K562 (cell line): ENCODE measurements around the gene HS2ST1. TPM values are rescaled to one million over a fixed set of nuclear protein-coding genes. Genes with fewer than 3 reads are reported as not detected.

Experiments
- ATF7 ChIP-seq: fragments of 450-650 bp; IDR thresholded peaks from 2 replicates; pipeline ENCODE4 v1.7.1; 2014; ENCODE audit warnings: mild to moderate bottlenecking, moderate library complexity
- HINFP ChIP-seq: fragments of 450-650 bp; conservative IDR thresholded peaks from 2 replicates; pipeline ENCODE4 v1.6.1; 2016; ENCODE audit warnings: missing genetic modification characterization, low read depth, mild to moderate bottlenecking, control low read depth, missing compliant biosample characterization
- KAT2B ChIP-seq: IDR thresholded peaks from one replicate; pipeline ENCODE4 v1.6.1; 2012; ENCODE audit warnings: low read depth, mild to moderate bottlenecking, control low read depth, inconsistent platforms, low read length, moderate library complexity
- MYBL2 ChIP-seq, 2 experiments: fragments of 450-650 bp in 1 of 2; sonication (generic) in 1 of 2; formaldehyde crosslinking in 1 of 2; IDR thresholded peaks; 2 replicates each; pipeline versions ENCODE4 v1.6.1 to v1.8.1; 2017 to 2022; ENCODE audit warnings: borderline replicate concordance in 1 of 2, inconsistent platforms in 1 of 2, low read depth in 1 of 2, mild to moderate bottlenecking in 1 of 2, missing genetic modification reagents in 1 of 2, moderate library complexity in 1 of 2
- NFYB ChIP-seq: IDR thresholded peaks from 2 replicates; pipeline ENCODE4 v1.6.1; 2011; ENCODE audit warnings: mild to moderate bottlenecking, moderate library complexity; ENCODE audit not compliant: insufficient read length; ENCODE audit errors: extremely low read depth
- NKRF ChIP-seq: fragments of 450-650 bp; IDR thresholded peaks from 2 replicates; pipeline ENCODE4 v1.6.1; 2016; ENCODE audit warnings: borderline replicate concordance
- REST ChIP-seq, 2 experiments: fragments of 450-650 bp; formaldehyde crosslinking in 1 of 2; IDR thresholded peaks; 2 replicates each; pipeline versions ENCODE4 v1.4.0 to v1.6.1; 2014 to 2020; ENCODE audit warnings: mild to moderate bottlenecking in 2 of 2, borderline replicate concordance in 1 of 2, low read depth in 1 of 2
- TFAP4 ChIP-seq: sonication (generic); formaldehyde crosslinking; IDR thresholded peaks from 2 replicates; pipeline ENCODE4 v1.8.0; 2022; ENCODE audit warnings: missing genetic modification reagents, mild to moderate bottlenecking, moderate library complexity, borderline replicate concordance
- ZNF133 ChIP-seq: fragments of 250-450 bp; sonication (Bioruptor Pico); IDR thresholded peaks from 2 replicates; pipeline ENCODE4 v1.4.0; 2020; ENCODE audit warnings: mild to moderate bottlenecking
- ZNF280A ChIP-seq: fragments of 450-650 bp; IDR thresholded peaks from 2 replicates; pipeline ENCODE4 v1.6.1; 2018; ENCODE audit warnings: mild to moderate bottlenecking, low read depth; ENCODE audit not compliant: partially characterized antibody
- polyA plus RNA-seq, 8 experiments: library from polyadenylated mRNA; depleted of rRNA in 4 of 8; stranded (reverse) in 5 of 8; unstranded in 3 of 8; fragments of >200 nt; fragmentation: Nextera tagmentation in 2 of 8; fragmentation: Illumina TruSeq in 1 of 8; extraction: Ambion mirVana in 2 of 8; extraction: Trizol in 1 of 8; gene quantifications; 2 replicates each; pipeline versions ENCODE4 v1.2.1 to v1.2.3, GENCODE V29; 2011 to 2014; ENCODE audit warnings: inconsistent platforms in 1 of 8, missing spikeins in 1 of 8
- total RNA-seq, 7 experiments: library from RNA; depleted of rRNA in 6 of 7; stranded (reverse); fragments of >200 nt in 6 of 7; fragmentation: Illumina TruSeq in 2 of 7; extraction: Trizol in 2 of 7; gene quantifications; 2 replicates each; pipeline versions ENCODE4 v1.2.1 to v1.2.3, GENCODE V29; 2011 to 2021; ENCODE audit warnings: low replicate concordance in 1 of 7

HS2ST1 gene
- total and polyA plus RNA-seq, 9 of the 15 experiments (the other 6 are each of a cell fraction or from before 2014, with no cell fraction given) = 7.7 to 43.3 (median 25.8) TPM

GRCh38 chr1:86993269-86993985, 79.0 kb downstream of the HS2ST1 start (continued):
- TF ChIP-seq REST (IDR thresholded peaks at IDR 0.05; ENCODE audit: borderline replicate concordance) (no peak), REST (CRISPR knock-in tag; IDR thresholded peaks at IDR 0.05; ENCODE audit: low read depth) (no peak), KAT2B (no peak), NKRF (no peak), HINFP (tag) (no peak), NFYB (no peak), TFAP4 (no peak), ZNF280A (no peak), MYBL2 (IDR thresholded peaks at IDR 0.05; ENCODE audit: low read depth) (no peak), MYBL2 (CRISPR knock-in tag; IDR thresholded peaks at IDR 0.05; ENCODE audit: borderline replicate concordance) (no peak), ATF7 (0 out of 2 replicates have a peak, but pooled peaks have one; percentile 38), ZNF133 (CRISPR knock-in tag) (no peak)
